GM21737 (cell line): Measurements from ENCODE around the gene PDP2.
A peak's percentile ranks its signal among the peaks of the same experiment; 100 is the strongest.
"Not testable (repeated sequence)": the region's sequence is repeated elsewhere in the genome, so short reads cannot be mapped to it uniquely, and the experiment has no call there.

Experiments used
- ATAC-seq: cut with Tn5 transposase; IDR thresholded peaks from one replicate; pipeline ENCODE4 v1.9.1; 2021; ENCODE audit warnings: mild to moderate bottlenecking, moderate library complexity; ENCODE audit not compliant: unreplicated experiment

The PDP2 gene

DNA sequence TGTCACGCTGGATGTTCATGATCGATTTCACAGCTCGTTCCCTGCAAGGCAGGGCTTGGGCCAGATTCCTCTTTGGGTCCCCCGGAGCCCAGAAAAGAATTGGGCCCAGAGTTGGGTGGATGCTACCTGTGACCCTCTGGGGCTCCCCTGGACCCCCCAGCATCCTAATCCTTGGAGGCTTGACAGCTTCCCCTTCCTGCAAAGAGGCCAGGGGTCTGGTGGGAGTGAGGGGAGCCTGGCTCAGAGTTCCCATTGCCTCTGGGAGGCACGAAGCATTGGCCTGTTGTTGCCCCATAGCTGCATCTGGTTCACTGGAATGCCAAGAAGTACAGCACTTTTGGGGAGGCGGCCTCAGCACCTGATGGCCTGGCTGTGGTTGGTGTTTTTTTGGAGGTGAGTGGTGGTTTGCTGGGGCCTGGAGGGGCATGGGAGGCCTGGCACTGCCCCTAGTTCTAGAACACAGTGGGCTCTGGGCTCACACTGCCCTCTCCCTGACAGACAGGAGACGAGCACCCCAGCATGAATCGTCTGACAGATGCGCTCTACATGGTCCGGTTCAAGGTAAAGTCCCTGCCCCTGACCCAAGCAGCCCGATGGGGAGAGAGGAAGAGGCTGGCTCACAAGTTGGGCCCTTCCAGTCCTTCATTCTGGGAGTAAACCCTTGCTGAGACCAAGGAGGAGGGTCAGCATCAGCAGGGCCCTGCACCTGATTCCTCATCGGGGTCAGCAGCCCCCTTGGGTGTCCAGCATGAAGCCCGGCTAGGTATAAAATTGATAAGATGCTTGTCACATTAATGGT is 28.9 kb upstream of the PDP2 start:
- ATAC-seq, result no peak

DNA sequence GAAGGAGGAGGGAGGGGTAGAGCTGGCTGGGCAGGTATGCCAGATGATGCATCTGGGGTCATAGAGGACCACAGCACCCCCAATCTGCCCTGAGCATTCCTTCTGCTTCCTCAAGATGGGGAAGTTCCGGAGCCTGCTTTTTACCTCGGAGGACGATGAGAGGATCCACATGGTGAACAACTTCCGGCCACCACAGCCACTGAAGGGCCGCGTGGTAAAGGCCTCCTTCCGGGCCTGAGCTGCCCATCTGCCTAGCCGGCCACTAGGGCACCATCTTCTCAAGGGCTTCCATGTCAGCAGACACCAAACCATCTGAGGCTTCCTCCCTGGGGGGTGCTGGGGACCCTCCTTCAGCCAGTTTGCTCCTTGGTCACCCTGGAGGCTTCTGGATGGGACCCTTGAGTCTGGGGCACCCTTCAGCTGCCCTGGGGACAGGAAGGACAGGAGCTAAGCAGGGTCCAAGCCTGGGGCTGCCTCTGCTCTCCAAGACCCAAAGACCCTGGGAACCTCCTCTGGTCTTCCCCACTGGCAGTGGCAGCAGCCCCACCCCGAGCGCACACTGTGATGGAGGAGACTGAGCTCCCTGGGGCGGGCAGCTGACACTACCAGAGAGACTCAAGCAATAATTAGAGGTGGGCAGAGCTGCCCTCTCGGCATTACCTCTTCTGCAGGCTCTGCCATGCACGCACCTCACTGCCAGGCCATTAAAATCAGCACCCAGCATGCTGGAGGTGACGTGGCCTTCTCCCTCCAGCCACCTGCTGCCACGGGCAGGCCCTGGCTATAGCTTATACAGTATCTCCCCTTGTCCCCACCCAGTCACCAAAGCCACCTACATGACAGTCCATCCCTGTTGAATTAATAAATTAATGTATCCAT is 26.8 kb upstream of the PDP2 start:
- no peak for ATAC-seq

DNA sequence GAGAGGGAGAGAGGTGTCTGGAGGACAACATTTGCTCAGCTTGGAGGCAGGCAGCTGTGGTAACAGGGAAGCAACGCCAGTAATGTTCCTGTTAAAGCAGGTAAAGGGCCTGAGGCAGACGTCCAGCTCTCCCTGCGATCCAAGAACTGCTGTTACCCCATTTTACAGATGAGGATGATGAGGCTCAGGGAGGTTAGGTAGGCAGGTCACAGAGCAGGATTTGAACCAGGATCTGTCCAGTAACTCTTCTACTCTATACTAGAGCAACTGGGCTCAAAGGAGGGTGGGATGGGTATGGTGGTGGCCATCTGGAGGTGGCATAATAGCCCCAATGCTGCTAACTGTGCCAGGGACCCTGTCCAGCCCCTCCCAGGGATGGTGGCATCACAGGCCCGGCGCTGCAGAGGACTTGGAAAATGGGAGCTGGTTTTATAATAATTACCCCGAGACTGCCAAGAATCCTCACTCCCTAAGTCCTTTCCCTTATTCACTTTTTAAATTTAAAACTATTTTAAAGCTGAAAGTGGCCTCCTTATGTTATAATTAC is 24.1 kb upstream of the PDP2 start:
- ATAC-seq, result no peak

DNA sequence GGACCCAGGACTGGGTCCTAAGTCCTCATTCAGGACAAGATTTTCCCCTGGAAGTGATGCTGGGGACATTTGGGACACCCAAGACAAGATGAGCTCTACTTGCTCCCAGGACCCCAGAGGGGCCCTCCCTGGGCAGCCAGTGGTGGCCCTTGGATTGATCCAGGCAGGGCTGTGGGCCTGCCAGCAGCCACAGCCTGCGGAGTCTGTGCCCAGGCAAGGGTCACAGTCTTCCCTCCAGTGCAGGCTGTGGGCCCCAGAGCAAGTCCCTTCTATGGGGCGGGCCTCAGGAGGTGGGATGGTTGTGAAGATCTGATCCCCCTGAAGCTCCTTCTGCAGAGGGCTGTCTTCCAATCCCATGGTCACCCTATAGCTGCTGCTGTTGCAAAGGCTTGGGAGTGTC is 23.5 kb upstream of the PDP2 start:
- no peak for ATAC-seq

DNA sequence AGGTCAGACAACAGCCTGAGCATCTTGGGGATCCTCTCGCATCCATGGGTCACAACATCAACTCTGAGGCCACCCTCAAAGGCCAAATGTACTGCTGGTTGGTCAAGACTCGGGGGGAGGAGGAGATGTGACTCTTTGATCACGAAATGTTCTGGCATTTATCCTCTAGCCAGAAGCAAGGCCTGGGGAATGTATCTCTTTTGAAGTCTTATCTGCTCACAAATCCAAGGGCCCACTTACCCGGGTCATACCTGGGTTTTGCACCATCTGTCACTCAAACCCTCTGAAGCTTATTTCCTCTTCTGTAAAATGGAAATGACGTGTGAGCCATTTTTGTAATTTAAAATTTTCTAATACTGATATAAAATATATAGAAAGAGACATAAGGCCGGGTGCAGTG is 22.9 kb upstream of the PDP2 start:
- no peak for ATAC-seq

DNA sequence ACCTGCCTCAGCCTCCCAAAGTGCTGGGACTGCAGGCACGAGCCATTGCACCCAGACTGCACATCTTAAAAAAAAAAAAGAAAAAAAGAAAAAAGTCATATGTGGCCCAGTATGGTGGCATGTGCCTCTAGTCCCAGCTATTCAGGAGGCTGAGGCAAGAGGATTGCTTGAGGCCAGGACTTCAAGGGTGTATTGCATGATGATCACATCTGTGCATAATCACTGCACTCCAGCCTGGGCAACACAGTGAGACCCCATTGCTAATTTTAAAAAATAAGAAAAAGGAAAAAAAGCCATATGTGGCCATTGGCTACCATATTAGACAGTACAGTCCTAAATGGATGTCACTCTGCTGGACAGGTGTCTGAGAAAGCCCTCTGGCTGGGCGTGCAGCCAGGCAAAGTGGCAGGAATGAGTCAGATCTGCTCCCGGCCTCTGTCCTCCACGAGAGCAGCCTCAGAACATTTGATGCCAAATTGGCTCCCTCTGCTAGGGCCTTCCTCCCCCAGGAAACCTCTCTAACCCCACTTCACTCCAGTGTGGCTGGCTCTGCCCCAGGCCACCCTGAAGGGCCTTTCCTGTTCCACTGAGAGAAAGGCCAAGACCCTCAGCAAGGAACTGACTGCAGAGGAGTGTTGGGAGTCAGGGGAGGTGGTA is 21.4 kb upstream of the PDP2 start:
- no peak for ATAC-seq

DNA sequence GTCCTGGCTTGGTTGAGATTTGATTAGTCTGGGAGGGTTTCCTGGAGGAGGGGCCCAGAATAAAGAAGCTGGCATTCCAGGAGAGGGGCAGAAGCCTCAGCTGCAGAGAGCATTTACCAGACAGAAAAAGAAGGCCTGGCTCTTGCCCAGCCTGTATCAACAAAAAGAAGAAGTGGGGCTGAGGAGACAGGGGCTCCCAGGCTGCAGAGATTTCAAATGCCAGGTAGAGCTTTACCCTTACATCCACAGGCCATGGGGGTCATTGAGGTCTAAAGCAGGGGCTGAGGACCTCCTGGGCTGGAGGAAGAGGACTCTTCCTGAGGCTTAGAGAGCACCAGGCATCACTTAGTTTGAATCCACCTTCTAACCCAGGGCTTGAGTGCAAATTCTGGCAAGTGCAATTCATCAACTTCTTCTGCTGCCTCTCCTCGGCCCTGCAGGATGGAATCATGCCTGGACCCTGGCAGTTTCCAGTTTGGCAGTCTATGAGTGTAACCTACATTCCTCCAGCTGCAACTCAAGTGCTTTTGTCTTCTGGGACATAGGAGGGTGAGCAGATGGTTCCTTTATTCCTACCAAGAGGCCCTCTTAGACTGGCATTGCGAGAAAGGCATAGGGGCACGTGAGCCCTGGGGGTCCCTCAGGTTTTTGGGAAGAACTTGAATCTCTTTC is 20.8 kb upstream of the PDP2 start:
- ATAC-seq, result no peak

DNA sequence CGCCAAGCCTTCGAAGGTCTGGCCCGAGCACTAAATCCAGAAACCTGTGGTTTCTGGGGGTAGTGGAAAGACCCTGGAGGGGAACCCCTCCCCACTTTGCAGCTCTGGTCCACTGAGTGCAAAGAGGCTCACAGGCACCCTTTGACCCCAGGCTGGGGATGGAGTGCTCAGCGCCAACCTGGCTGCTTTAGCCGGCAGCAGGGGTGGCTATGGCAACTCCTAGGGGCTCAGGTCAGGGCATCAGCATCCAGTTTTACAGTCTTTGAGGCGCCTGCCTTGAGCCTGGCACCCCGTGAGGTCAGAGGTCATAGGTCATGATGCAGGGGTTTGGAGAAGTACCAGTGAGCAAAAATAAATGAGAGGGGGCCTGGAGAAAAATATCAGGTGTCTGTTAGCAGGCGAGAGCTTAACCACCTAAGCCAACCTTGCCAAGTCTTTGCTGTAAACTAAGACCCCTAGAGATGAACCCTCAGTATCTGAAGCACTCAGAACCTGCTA is 18.2 kb upstream of the PDP2 start:
- no peak for ATAC-seq

DNA sequence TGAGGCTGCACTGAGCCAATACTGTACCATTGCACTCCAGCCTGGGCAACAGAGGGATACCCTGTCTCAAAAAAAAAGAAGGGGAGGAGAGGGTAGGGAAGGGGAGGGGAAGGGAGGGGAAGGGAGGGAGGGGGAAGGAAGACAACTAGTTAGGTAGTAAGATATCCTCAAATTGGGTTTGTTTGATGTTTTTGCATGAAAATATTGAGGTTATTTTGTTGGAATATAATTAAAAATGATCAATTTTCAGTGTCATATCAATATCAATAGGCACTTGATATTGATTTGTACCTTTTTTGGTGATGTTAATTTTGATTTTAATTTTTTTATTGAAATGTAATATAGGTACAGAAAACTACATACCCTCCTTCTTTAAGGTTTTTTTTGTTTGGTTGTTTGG is 16.6 kb upstream of the PDP2 start:
- no peak for ATAC-seq

DNA sequence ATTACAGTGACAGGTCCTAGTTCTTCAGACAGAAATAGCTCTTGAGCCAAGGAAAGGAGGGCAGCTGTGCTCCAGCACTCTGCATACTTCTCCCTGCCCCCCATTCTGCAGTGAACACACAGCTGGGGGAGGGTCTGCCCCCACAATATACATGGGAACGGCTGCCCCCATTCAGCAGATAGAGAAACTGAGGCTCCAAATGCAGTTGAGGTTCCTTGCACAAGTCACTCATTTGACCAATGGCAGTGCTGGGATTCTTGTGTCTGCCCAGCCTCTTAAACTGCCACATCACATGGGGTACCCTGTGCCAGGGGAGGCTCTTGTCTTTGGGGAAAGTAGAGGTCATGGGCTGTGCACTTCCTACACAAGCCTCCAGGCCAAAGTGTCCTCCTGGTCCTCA is 10.9 kb upstream of the PDP2 start:
- no peak for ATAC-seq

DNA sequence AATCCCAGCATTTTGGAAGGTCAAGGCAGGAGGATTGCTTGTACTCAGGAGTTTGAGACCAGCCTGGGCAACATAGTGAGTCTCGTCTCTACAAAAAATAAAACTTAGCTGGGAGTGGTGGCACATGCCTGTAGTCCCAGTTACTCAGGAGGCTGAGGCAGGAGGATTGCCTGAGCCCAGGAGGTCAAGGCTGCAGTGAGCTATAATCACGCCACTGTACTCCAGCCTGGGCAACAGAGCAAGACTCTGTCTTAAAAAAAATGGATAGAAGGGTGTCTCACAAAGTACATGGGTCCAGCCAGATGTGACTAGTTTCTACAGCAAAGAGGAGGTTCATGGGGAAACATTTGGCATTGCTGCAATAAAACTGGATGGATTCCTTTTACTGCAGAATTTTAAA is 9.0 kb upstream of the PDP2 start:
- not testable (repeated sequence) for ATAC-seq

DNA sequence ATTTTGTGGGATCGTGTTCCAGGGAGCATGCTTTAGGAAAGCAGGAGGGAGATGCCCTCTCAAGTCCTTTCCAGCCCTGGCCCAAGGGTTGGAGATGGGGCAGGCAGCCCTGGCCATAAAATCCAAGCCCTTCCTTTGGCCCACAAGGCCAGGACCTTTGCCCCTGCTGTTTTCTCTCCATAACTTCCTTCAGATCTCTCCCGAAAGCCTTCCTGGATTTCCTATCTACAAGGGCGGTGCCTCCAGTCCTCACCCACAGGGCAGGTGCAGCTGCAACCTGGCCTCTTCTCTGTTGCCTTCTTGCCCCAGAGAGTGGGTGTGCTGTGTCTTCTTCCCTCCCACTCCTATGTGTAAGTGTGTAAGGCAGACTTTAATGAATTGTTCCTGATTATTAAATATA is 8.5 kb upstream of the PDP2 start:
- ATAC-seq, result no peak

DNA sequence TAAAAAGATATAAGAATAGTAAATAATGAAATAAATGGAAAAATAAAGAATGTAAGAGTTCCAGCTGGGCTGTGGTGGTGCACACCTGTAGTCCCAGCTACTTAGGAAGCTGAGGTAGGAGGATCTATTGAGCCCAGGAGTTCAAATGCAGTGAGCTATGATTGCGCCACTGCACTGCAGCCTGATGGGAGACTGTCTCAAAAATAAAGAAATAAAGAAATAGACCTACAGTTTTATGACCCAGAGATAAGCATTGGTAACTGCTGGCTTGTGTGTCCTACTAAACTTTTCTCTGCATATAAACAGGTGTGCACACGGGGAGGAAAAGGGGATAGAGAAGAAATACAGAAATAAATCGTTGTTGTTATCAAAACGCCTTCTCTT is 7.8 kb upstream of the PDP2 start:
- no peak for ATAC-seq

DNA sequence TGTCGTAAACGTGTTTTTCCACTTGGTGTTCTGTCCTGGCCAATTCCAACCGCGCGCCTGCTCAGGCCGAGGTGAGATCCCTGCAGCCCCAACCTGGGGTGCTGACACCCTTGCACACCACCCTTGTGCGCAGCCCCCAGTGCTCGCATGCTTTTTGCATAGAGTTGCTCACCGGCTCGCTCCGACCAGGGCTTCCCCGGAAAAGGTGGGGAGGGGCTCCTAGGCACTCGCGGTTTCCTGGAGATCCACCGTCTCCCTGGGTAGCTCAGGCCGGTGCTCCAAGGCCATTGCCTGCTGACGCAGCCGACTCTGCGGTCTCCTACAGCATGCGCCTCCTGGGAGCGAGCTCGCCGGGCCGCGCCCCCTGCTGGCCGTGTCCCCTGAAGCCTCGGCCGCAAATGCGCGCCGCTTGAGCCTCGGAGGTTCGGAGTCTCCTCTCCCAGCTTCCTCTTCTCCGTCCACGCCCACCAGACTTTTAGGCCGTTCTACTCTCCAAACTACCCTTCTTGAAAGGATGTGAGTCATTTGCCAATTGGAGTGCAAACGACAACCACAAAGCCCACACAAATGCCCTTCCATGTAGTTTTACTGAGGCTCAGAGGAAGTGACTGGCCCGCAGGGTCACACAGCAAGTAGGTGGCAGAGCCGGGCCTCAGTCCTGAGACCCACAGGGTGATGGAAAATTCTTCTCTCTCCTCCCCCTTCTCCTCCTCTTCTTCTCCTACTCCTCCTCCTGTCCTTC is 7.2 kb upstream of the PDP2 start:
- peak; percentile 80 for ATAC-seq

DNA sequence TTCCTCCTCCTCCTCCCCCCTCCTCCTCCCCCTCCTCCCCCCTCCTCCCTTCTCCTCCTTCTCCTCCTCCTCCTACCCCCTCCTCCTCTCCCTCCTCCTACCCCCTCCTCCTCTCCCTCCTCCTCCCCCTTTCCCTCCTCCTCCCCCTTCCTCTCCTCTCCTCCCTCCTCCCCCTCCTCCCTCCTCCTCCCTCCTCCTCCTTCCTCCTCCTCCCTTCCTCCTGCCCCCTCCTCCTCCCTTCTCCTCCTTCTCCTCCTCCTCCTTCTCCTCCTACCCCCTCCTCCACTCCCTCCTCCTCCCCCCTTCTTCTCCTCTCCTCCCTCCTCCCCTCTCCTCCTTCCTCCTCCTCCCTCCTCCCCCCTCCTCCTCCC is 6.6 kb upstream of the PDP2 start:
- no peak for ATAC-seq

DNA sequence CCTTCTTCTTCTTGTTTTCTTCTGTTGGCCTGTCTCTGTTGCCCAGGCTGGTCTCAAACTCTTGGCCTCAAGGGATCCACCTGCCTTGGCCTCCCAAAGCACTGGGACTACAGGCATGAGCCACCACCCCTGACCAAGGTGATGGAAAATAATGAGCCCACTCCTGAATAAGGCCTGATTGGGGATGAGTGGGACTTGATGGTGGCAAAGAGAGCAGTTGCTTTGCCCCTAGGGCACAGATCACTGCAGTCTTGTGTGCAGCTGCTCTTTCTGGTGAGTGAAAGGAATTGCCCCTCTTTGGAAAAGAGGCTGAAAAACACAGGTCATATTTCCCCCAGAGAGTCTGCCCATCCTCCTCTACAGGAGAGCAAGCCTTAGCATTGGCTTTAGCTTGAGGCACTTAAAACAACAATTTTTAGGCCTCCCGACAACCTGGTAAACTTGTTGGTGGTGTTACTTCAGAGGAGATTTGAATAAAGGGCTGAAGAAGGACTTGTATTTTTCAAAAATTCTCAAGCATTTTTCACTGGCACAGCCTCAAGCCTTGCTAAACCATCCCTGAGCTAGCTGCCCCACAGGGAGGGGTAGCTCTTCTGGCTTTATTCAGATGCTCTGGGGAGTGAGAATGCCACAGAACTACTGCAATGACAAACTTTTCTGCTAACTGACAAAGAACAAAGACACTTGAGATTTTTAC is 6.1 kb upstream of the PDP2 start:
- no peak for ATAC-seq

DNA sequence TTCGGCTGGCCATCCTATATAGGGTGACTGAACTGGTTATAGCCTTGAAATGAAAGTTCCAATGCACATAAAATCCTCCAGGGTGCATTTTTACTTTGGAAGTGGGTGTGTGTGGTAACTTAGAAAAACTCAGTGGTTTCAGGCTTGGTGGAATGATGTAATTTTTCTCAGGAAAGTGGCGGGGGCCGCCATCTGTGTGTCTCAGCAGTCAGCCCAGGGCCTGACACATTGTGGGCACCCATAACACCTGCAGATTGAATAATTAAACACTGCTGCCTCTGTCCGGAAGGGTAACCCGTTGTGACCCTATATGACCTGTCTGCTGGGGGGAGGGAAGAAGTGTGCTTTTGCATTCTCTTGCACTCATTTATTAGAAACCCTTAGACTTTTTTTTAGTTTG is 2.2 kb upstream of the PDP2 start:
- ATAC-seq, result no peak

DNA sequence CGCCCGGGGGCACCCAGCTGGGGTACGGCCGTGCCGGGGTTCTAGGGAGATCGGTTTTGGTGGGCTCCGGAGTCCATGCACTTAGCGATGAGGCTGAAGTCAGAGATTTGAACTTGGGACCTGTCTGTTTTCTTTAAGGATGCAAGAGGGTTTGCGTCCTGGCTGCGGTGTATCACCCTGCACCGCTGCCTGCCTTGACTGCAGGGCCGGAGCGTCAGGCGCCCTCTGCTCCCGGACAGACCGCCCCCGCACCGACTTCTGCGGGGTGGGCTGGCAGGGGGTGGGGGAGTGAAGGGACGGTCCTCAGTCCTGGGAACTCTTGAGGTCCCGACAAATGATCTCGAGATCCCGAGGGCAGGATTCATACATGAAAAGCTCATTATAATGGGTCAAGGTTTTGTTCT is 701 bp downstream of the PDP2 start:
- peak; percentile 4 for ATAC-seq

DNA sequence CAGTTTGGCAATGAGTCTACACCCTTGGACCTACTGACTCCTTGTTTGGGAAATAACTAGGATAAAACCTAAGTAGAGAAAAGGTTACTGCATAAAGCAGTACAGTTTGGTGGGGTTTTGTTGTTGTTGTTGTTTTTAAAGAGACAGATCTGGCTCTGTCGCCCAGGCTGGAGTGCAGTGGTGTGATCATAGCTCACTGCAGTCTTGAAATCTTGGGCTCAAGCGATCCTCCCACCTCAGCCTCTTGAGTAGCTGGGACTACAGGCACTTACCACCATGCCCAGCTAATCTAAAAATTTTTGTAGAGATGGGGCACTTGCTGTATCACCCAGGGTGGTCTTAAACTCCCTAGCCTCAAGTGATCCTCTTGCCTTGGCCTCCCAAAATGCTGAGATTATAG is 1.2 kb downstream of the PDP2 start:
- no peak for ATAC-seq
